HUES6 (cell line): ENCODE data around the gene TSSK6.

ENCODE experiments used
- H3K27ac ChIP-seq: 2 replicates; pipeline ENCODE4 v1.7.0; 2013; ENCODE audit warnings: low read depth, mild to moderate bottlenecking, low read length, inconsistent platforms
- H3K27me3 ChIP-seq: 2 replicates; pipeline ENCODE4 v1.6.1; 2013; ENCODE audit warnings: low read length; ENCODE audit not compliant: control insufficient read depth, insufficient read depth
- H3K36me3 ChIP-seq: 2 replicates; pipeline ENCODE4 v1.6.1; 2013; ENCODE audit warnings: low read length; ENCODE audit not compliant: control insufficient read depth, insufficient read depth
- H3K4me1 ChIP-seq: 2 replicates; pipeline ENCODE4 v1.6.1; 2013; ENCODE audit warnings: low read length; ENCODE audit not compliant: control insufficient read depth, insufficient read depth
- H3K4me3 ChIP-seq: 2 replicates; pipeline ENCODE4 v1.5.1; 2013; ENCODE audit warnings: low read depth, low read length
- H3K9ac ChIP-seq: one replicate; pipeline ENCODE4 v1.6.1; 2013; ENCODE audit warnings: mild to moderate bottlenecking, low read length
- H3K9me3 ChIP-seq: 2 replicates; pipeline ENCODE4 v1.6.1; 2013; ENCODE audit warnings: low read depth, low read length; ENCODE audit not compliant: control insufficient read depth, insufficient read depth

TSSK6 gene

DNA sequence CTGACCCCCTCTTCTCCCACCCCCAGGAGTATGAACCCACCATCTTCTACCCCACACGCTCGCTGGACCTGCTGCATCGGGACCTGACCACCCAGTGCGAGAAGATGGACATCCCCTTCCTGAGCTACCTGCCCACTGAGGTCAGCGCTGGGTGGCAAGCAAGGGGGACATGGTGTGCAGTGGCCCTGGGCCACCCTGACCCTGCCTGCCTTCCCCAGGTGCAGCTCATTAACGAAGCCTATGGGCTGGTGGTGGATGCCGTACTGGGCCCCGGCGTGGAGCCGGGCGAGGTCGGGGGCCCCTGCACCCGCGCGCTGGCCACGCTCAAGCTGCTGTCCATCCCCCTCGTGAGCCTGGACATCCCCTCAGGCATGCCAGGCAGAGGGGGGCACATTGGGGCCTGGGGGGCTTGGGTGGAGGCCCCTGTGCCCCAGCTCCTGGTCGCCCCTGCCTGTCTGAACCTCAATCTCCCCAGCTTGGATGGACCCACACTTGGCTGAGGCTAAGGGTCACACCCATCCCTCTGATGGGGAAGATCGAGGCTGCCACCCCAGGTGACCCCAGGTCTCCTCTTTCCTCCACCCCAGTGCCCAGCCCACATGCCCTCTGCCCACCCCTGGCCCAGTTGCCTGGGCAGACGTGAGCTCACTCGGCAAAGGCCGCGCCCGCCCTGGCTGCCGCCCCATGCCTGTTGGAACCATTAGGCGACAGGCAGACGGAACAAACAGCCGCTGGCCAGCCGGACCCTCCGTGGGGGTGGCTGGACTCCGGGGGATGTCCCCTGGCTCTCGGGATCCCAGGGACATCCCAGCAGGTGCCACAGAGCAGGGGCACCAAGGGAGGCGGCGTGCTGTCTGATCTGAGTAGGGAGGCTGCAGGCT, 20.2 kb upstream of the TSSK6 start:
- H3K4me1 ChIP-seq, result peaks cover 14% of the 10 kb centered on the region; the same call in 1 of the 2 replicates
- no peak overlapping the region for H3K27ac ChIP-seq
- no peak overlapping the region for H3K4me3 ChIP-seq
- H3K9ac ChIP-seq, result no peak overlapping the region
- peaks cover 37% of the 10 kb centered on the region for H3K27me3 ChIP-seq
- H3K36me3 ChIP-seq, result no peaks in the 10 kb centered on the region; the same call in 1 of the 2 replicates
- no peaks in the 10 kb centered on the region for H3K9me3 ChIP-seq

DNA sequence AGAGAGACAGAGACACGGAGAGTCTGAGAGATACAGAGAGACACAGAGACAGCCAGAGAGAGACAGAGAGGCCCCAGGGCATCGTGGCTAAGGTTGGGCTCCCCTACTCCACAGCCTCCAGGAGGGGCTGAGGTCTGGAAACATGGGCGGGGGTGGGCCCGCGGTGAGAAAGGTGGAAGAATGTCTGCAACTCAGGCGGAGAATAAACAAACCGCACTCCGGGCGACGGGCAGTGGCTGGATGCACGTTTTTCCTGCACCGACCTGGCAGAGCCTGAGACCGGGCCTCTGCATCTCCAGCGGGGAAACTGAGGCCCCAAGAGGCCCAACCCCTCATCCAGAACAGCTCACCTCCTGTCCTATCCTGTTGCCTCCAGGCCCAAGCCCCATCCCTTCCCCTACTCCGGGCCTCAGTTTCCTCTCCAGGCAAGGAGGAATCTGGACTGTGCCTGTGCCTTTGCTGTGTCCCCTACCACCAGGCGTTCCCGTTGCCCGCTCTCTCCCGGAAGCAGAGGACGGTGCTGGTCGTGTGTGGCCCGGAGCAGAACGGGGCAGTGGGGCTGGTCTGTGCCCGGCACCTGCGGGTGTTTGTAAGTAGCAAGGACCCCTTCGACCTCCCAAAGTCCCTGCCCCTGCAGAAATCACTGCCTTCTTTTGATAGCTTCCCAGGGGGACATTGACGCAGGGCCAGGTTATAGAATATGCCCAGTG, 19.4 kb upstream of the TSSK6 start:
- H3K9me3 ChIP-seq, result no peaks in the 10 kb centered on the region
- H3K9ac ChIP-seq, result no peak overlapping the region
- H3K27me3 ChIP-seq, result peaks cover 30% of the 10 kb centered on the region
- H3K4me1 ChIP-seq, result peaks cover 10% of the 10 kb centered on the region; the same call in 1 of the 2 replicates
- H3K27ac ChIP-seq, result no peak overlapping the region
- H3K36me3 ChIP-seq, result no peaks in the 10 kb centered on the region; the same call in 1 of the 2 replicates
- H3K4me3 ChIP-seq, result no peak overlapping the region

DNA sequence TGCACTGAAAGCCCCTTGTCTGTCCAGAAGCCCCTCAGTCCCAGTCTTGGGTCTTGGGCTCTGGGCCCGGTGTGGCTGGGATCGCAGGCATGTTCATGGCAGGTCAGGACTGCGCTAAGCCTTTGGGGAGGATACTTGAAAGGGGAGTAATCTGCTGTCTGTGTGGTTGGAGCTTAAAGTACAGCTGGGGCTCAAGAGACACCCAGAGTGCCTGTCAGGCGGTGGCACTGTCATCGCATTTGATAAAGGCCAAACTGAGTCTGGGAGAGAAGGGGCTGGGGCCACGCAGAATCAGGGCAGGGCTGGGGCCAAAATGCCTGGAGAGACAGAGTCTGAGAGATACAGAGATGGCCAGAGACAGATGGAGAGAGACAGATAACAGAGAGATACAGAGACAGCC, 18.5 kb upstream of the TSSK6 start:
- H3K4me1 ChIP-seq, result peaks cover 7% of the 10 kb centered on the region; the same call in 1 of the 2 replicates
- H3K9ac ChIP-seq, result no peak overlapping the region
- H3K9me3 ChIP-seq, result no peaks in the 10 kb centered on the region
- H3K36me3 ChIP-seq, result no peaks in the 10 kb centered on the region; the same call in none of the 2 replicates
- H3K27ac ChIP-seq, result no peak overlapping the region
- H3K27me3 ChIP-seq, result peaks cover 21% of the 10 kb centered on the region
- no peak overlapping the region for H3K4me3 ChIP-seq

DNA sequence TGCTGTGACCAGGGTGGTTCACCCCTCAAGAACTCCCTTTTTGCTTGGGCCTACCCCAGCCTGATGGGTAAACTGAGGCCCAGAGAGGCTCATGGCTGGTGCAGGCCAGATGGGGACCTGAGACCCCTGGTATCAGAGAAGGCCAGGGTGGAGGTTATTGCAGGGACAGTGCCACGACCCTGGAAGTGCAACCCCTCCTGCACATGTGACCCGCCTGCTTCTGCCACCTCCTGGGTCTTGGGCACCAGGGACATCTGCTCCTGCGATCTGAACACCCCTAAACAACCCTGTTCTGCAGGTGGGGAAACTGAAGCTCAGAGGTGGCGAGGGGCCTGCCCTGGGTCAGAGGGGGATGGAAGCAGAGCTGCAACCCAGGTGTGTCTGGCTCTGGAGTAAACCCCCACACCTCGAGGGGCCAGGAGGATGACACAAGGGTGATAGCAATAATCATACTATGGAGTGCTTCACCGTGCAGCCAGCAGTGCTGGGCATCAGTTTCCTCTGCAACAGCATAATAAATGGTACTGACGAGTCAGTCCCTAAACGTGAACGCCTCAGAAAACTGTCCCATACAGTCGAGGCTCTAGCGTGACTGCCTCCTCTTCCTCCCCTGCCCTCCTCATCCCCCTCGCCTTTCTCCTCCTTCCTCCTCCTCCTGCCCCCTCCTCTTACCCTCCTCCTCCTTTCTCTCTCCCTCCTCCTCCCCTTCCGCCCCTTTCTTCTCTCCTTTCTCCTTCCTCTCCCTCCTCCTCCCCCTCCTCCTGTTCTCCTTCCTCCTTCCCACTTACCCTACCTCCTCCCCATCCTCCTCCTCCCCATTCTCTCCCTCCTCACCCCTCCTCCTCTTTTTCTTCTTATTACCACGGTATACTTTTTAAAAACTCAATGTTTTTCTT, 17.7 kb upstream of the TSSK6 start:
- H3K36me3 ChIP-seq, result peaks cover 4% of the 10 kb centered on the region
- H3K4me1 ChIP-seq, result peaks cover 7% of the 10 kb centered on the region; the same call in 1 of the 2 replicates
- no peak overlapping the region for H3K27ac ChIP-seq
- H3K9ac ChIP-seq, result no peak overlapping the region
- H3K9me3 ChIP-seq, result no peaks in the 10 kb centered on the region
- peaks cover 13% of the 10 kb centered on the region for H3K27me3 ChIP-seq
- no peak overlapping the region for H3K4me3 ChIP-seq

- H3K4me3 ChIP-seq, result no peak overlapping the region
- H3K9ac ChIP-seq, result no peak overlapping the region
- H3K27me3 ChIP-seq, result peaks cover 5% of the 10 kb centered on the region; the same call in 1 of the 2 replicates
- no peak overlapping the region for H3K27ac ChIP-seq
- H3K9me3 ChIP-seq, result no peaks in the 10 kb centered on the region
- peaks cover 7% of the 10 kb centered on the region; the same call in 1 of the 2 replicates for H3K4me1 ChIP-seq
- H3K36me3 ChIP-seq, result peaks cover 13% of the 10 kb centered on the region
These were observed 16.8 kb upstream of the TSSK6 start for GRCh38 chr19:19531951-19532805.

- Histone ChIP-seq H3K9me3 (no peaks in the 10 kb centered on the region), H3K27ac (no peak overlapping the region), H3K4me3 (no peak overlapping the region), H3K27me3 (peaks cover 5% of the 10 kb centered on the region; the same call in 1 of the 2 replicates), H3K36me3 (peaks cover 22% of the 10 kb centered on the region), H3K9ac (no peak overlapping the region), H3K4me1 (peaks cover 13% of the 10 kb centered on the region)
These were observed 15.5 kb upstream of the TSSK6 start for GRCh38 chr19:19530889-19531288.

DNA sequence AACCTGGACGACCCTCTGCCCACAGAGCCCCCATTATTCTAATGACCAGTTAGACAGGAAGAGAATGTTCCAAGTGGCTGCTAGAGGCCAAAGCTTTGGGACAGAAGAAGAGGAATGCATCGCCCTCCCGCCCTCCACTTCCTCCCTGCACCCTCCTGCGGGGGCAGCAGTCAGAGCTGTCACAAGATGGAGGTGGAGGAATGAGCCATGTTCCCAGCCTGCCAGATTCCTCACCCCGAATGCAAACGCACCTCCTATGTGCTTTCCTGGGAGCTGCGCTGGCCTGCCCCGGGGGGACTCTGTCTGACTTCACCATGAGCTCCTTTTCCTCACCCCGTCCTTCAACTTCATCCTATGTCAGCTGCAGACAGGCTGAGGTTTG, 15.1 kb upstream of the TSSK6 start:
- Histone ChIP-seq H3K4me3 (no peak overlapping the region), H3K36me3 (peaks cover 22% of the 10 kb centered on the region), H3K4me1 (peaks cover 14% of the 10 kb centered on the region), H3K27me3 (peaks cover 5% of the 10 kb centered on the region; the same call in 1 of the 2 replicates), H3K9ac (no peak overlapping the region), H3K27ac (no peak overlapping the region), H3K9me3 (no peaks in the 10 kb centered on the region)

GRCh38 chr19:19529783-19530422, 14.6 kb upstream of the TSSK6 start:
- no peak overlapping the region for H3K27ac ChIP-seq
- H3K27me3 ChIP-seq, result peaks cover 5% of the 10 kb centered on the region; the same call in 1 of the 2 replicates
- peaks cover 14% of the 10 kb centered on the region for H3K4me1 ChIP-seq
- H3K4me3 ChIP-seq, result no peak overlapping the region
- peaks cover 22% of the 10 kb centered on the region for H3K36me3 ChIP-seq
- no peak overlapping the region for H3K9ac ChIP-seq
- no peaks in the 10 kb centered on the region for H3K9me3 ChIP-seq

- H3K27me3 ChIP-seq, result no peaks in the 10 kb centered on the region; the same call in 1 of the 2 replicates
- peak within 1 kb of the TSS; percentile 41; the same call in 1 of the 2 replicates for H3K4me3 ChIP-seq
- H3K9me3 ChIP-seq, result no peaks in the 10 kb centered on the region
- H3K36me3 ChIP-seq, result peaks cover 26% of the 10 kb centered on the region
- no peak within 1 kb of the TSS for H3K9ac ChIP-seq
- no peak within 1 kb of the TSS for H3K27ac ChIP-seq
- peaks cover 14% of the 10 kb centered on the region for H3K4me1 ChIP-seq
These were observed 13.6 kb upstream of the TSSK6 start, which contains the start of gene YJEFN3 for GRCh38 chr19:19528721-19529490. Gene YJEFN3, plus strand, starts transcription at chr19:19528911. Its CDS starts 22 bp downstream, at chr19:19528933.
